HTERT RPE-1 (cell line): ENCODE results near the gene PXDN.

Experiments
- in situ Hi-C: fragments of 300-500 bp; cut with MboI; formaldehyde crosslinking; loops from 4 replicates; pipeline ENCODE4 v1.14.3; 2020; ENCODE audit warnings: low sequenced_read_pairs

PXDN gene

GRCh38 chr2:1621041-1621440 lies 123.3 kb downstream of the PXDN start:
- in situ Hi-C loops, result no loop called here

GRCh38 chr2:1620081-1620480 lies 124.2 kb downstream of the PXDN start:
- in situ Hi-C loops, result no loop called here

- in situ Hi-C loops, result no loop called here
Measured at GRCh38 chr2:1619556-1619955, 124.8 kb downstream of the PXDN start.

GRCh38 chr2:1618974-1619373 lies 125.3 kb downstream of the PXDN start:
- in situ Hi-C loops, result no loop called here

GRCh38 chr2:1618191-1618961 lies 125.9 kb downstream of the PXDN start:
- in situ Hi-C loops, result no loop called here

- in situ Hi-C loops, result no loop called here
Measured at GRCh38 chr2:1617425-1618021, 126.8 kb downstream of the PXDN start.

- in situ Hi-C loops, result no loop called here
Measured at GRCh38 chr2:1614564-1614963, 129.8 kb downstream of the PXDN start.

- in situ Hi-C loops, result no loop called here
Measured at GRCh38 chr2:1613731-1614354, 130.5 kb downstream of the PXDN start.

- in situ Hi-C loops, result no loop called here
Measured at GRCh38 chr2:1613078-1613445, 131.3 kb downstream of the PXDN start.

- in situ Hi-C loops, result no loop called here
Measured at GRCh38 chr2:1612391-1613077, 131.8 kb downstream of the PXDN start.

- in situ Hi-C loops, result no loop called here
Measured at GRCh38 chr2:1611886-1612285, 132.4 kb downstream of the PXDN start.

GRCh38 chr2:1610096-1610485 lies 134.2 kb downstream of the PXDN start:
- in situ Hi-C loops, result no loop called here

- in situ Hi-C loops, result no loop called here
Measured at GRCh38 chr2:1609485-1610095, 134.7 kb downstream of the PXDN start.

GRCh38 chr2:1609040-1609439 lies 135.3 kb downstream of the PXDN start:
- in situ Hi-C loops, result no loop called here

- in situ Hi-C loops, result no loop called here
Measured at GRCh38 chr2:1607971-1608688, 136.2 kb downstream of the PXDN start.

GRCh38 chr2:1607236-1607920 lies 136.9 kb downstream of the PXDN start:
- in situ Hi-C loops, result no loop called here

- in situ Hi-C loops, result no loop called here
Measured at GRCh38 chr2:1606421-1607235, 137.7 kb downstream of the PXDN start.

GRCh38 chr2:1606046-1606400 lies 138.3 kb downstream of the PXDN start:
- in situ Hi-C loops, result no loop called here
